Right renal cortex interstitium (tissue), 3 donors: ENCODE results near the gene MAPT. TPM values are rescaled to one million over a fixed set of nuclear protein-coding genes. Genes with fewer than 3 reads are reported as not detected.

ENCODE experiments used
- DNase-seq, 3 donors: peaks; one replicate each; pipeline ENCODE4 v3.0.0-alpha.2; 2013; ENCODE audit warnings: low read depth in 3 of 3, low spot score in 2 of 3
- polyA plus RNA-seq, 3 donors: library from polyadenylated mRNA; unstranded; fragments of 120-200 nt; gene quantifications; one replicate each; pipeline ENCODE4 v1.2.1, GENCODE V29; 2013; ENCODE audit not compliant: insufficient read length in 3 of 3

The MAPT gene
- polyA plus RNA-seq, 3 donors = 7.7 to 11.3 (median 9.5) TPM

GRCh38 chr17:45985447-45985846 lies 91.1 kb downstream of the MAPT start:
- no peak for DNase-seq

GRCh38 chr17:45986056-45986455 lies 91.7 kb downstream of the MAPT start:
- no peak for DNase-seq

- no peak for DNase-seq
Measured at GRCh38 chr17:45987706-45988105, 93.4 kb downstream of the MAPT start.

GRCh38 chr17:45989759-45990158 lies 95.4 kb downstream of the MAPT start:
- no peak for DNase-seq

- no peak for DNase-seq
Measured at GRCh38 chr17:45990886-45991285, 96.5 kb downstream of the MAPT start.

GRCh38 chr17:45991341-45991740 lies 97.0 kb downstream of the MAPT start:
- no peak for DNase-seq

GRCh38 chr17:45992175-45992574 lies 97.8 kb downstream of the MAPT start:
- no peak for DNase-seq

- DNase-seq = no peak
Measured at GRCh38 chr17:45992904-45993303, 98.5 kb downstream of the MAPT start.

- no peak for DNase-seq
Measured at GRCh38 chr17:45993962-45994627, 99.7 kb downstream of the MAPT start.

- no peak for DNase-seq
Measured at GRCh38 chr17:45994987-45995386, 100.6 kb downstream of the MAPT start.

GRCh38 chr17:45995627-45996270 lies 101.4 kb downstream of the MAPT start:
- DNase-seq = no peak

- DNase-seq = no peak
Measured at GRCh38 chr17:45996282-45996937, 102.1 kb downstream of the MAPT start.

- no peak for DNase-seq
Measured at GRCh38 chr17:45997166-45997565, 102.8 kb downstream of the MAPT start.

- no peak for DNase-seq
Measured at GRCh38 chr17:45997624-45998023, 103.3 kb downstream of the MAPT start.

GRCh38 chr17:45998987-45999899 lies 104.9 kb downstream of the MAPT start, which contains the start of gene STH:
Gene STH, plus strand, starts transcription at chr17:45999250. Its CDS starts 30 bp downstream, at chr17:45999280.
- no peak for DNase-seq

- DNase-seq = no peak
Measured at GRCh38 chr17:45999900-46000290, 105.5 kb downstream of the MAPT start.

- no peak for DNase-seq
Measured at GRCh38 chr17:46000292-46000691, 105.9 kb downstream of the MAPT start.

- no peak for DNase-seq
Measured at GRCh38 chr17:46000757-46001156, 106.4 kb downstream of the MAPT start.

- DNase-seq = no peak
Measured at GRCh38 chr17:46001390-46002310, 107.3 kb downstream of the MAPT start.
